HEK293T (cell line): ENCODE data around the gene CPEB1.

Experiments used
- ARNT ChIP-seq: fragments of 450-650 bp; IDR thresholded peaks from 2 replicates; pipeline ENCODE4 v1.6.1; 2017; ENCODE audit warnings: mild to moderate bottlenecking
- BHLHE40 ChIP-seq: fragments of 450-650 bp; IDR thresholded peaks from 2 replicates; pipeline ENCODE4 v1.6.1; 2016; ENCODE audit warnings: mild to moderate bottlenecking, moderate library complexity, borderline replicate concordance
- ELF4 ChIP-seq: fragments of 450-650 bp; IDR thresholded peaks from 2 replicates; pipeline ENCODE4 v1.6.1; 2017; ENCODE audit warnings: antibody characterized with exemption
- HDGF ChIP-seq: fragments of 450-650 bp; IDR thresholded peaks from 2 replicates; pipeline ENCODE4 v1.6.1; 2017; ENCODE audit warnings: antibody characterized with exemption, borderline replicate concordance
- L3MBTL2 ChIP-seq: fragments of 450-650 bp; conservative IDR thresholded peaks from 2 replicates; pipeline ENCODE4 v1.6.1; 2016; ENCODE audit warnings: mild to moderate bottlenecking
- ZNF384 ChIP-seq: fragments of 450-650 bp; IDR thresholded peaks from 2 replicates; pipeline ENCODE4 v1.6.1; 2016

DNA sequence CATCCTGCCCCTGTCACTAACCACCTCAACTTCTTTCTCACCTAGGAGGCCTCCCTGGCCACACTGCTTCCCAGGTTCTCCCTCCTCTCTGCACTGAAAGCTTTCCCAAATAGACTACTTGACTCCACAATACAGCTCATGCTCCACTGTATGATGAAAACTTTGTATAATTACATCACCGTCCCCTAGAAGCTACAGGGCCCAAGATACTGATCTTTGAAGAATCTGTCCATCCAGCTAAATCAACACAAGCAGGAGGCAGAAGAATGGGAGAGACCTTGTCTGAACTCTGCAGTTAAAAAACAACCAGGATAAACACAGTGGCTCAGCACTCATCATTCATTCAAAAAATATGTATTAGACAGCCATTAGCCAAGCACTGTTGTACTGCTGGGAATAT, 80.5 kb downstream of the CPEB1 start:
- TF ChIP-seq BHLHE40 = no peak
- TF ChIP-seq L3MBTL2 = no peak
- TF ChIP-seq HDGF = no peak
- TF ChIP-seq ARNT = no peak
- no peak for TF ChIP-seq ELF4
- TF ChIP-seq ZNF384 = no peak
